Measurements from ENCODE around the gene AIDA.

AIDA gene

DNA sequence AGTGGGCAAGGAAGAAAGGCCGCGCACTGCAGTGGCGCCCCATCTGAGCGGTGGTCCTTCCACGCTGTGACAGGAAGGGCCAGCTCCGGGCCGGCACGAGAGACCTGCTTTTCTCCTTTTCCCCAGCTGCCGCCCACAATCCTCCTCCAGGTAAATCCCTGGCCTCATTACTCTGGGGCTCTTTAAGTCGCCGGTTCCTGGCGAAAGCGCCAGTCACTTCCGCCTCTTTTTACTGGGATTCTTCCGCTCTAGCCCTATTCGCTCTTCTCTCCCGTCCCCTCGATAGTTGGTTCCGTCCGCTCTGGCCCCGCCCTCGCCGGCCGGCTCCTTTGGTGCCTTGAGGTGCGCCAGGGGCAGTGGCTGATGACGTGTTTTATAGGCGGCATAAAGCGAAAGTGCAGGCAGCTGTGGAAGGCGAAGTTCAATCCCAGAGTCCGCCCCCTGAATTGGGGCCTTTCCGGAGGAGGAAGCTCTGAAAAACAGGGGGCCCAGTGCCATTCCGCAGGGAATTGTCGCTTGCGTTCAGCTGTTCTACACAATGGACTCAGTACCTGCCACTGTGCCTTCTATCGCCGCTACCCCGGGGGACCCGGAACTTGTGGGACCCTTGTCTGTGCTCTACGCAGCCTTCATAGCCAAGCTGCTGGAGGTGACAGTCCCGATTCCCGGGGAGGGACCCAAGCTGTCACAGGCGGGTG, 68.2 kb downstream of the AIDA start (continued):
- TF ChIP-seq, protein P1, sequence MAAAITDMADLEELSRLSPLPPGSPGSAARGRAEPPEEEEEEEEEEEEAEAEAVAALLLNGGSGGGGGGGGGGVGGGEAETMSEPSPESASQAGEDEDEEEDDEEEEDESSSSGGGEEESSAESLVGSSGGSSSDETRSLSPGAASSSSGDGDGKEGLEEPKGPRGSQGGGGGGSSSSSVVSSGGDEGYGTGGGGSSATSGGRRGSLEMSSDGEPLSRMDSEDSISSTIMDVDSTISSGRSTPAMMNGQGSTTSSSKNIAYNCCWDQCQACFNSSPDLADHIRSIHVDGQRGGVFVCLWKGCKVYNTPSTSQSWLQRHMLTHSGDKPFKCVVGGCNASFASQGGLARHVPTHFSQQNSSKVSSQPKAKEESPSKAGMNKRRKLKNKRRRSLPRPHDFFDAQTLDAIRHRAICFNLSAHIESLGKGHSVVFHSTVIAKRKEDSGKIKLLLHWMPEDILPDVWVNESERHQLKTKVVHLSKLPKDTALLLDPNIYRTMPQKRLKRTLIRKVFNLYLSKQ (tag by site-specific recombination; IDR thresholded peaks at IDR 0.05; ENCODE audit: borderline replicate concordance) = no peak
- TF ChIP-seq ZNF560 (tag by site-specific recombination; IDR thresholded peaks at IDR 0.05; ENCODE audit: borderline replicate concordance) = no peak
- peak; percentile 39; the same call in 1 of the 2 replicates for TF ChIP-seq KLF16 (tag by site-specific recombination; IDR thresholded peaks at IDR 0.05)
- TF ChIP-seq HOXC10 (CRISPR knock-in tag; IDR thresholded peaks at IDR 0.05) = no peak
- no peak for TF ChIP-seq ZNF654 (tag by site-specific recombination; IDR thresholded peaks at IDR 0.05; ENCODE audit: low read depth)
- TF ChIP-seq, protein P2, sequence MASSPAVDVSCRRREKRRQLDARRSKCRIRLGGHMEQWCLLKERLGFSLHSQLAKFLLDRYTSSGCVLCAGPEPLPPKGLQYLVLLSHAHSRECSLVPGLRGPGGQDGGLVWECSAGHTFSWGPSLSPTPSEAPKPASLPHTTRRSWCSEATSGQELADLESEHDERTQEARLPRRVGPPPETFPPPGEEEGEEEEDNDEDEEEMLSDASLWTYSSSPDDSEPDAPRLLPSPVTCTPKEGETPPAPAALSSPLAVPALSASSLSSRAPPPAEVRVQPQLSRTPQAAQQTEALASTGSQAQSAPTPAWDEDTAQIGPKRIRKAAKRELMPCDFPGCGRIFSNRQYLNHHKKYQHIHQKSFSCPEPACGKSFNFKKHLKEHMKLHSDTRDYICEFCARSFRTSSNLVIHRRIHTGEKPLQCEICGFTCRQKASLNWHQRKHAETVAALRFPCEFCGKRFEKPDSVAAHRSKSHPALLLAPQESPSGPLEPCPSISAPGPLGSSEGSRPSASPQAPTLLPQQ (tag by site-specific recombination; IDR thresholded peaks at IDR 0.05) = peak; percentile 37; the same call in 1 of the 2 replicates

DNA sequence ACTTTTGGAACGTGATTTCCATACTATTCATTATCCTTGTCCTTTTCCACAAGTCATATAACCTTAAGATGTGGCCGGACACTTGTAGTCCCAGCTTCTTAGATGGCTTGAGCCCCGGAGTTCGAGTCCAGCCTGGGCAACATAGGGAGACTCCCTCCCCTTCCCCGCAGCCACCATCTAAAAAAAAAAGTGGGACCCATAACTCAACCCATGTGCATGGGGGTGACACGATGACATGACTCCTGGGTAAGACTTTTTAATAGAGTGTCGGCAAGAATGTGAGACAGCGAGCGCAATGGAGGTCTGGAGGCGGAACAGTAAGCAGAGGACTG, 68.7 kb downstream of the AIDA start:
- peak overlapping the region; percentile 60 for H3K4me3 ChIP-seq (ENCODE audit: low read depth, low read length)
- POLR2A ChIA-PET = interaction anchor here (0.7 to 2.3 kb wide), 4 partner anchors 23 to 69 kb away, joined by 3 to 10 read pairs (median 4); partner anchors contain the start of genes AIDA and BROX
- peak overlapping the region; percentile 77 for H3K27ac ChIP-seq (ENCODE audit: extremely low read depth, low read depth, low read length)
- CTCF ChIA-PET = interaction anchor here (0.6 to 4.7 kb wide), 4 partner anchors 9 to 188 kb away, joined by 3 to 25 read pairs (median 10); no protein-coding TSS in a partner anchor
- H3K9me3 ChIP-seq (ENCODE audit: control insufficient read depth, insufficient read depth, low read depth, low read length) = no peaks in the 10 kb centered on the region
- H3K36me3 ChIP-seq (ENCODE audit: control insufficient read depth in 2 of 2, insufficient read depth in 1 of 2, low read length in 2 of 2) = peaks cover 13 to 17% of the 10 kb centered on the region in 2 experiments
- peaks cover 3% of the 10 kb centered on the region; the same call in 1 of the 2 replicates for H3K4me1 ChIP-seq (ENCODE audit: control insufficient read depth, insufficient read depth, low read length)
- TF ChIP-seq SP3 (tag by site-specific recombination; IDR thresholded peaks at IDR 0.05) (no peak), ZNF350 (tag by site-specific recombination; IDR thresholded peaks at IDR 0.05) (no peak), ZNF610 (tag by site-specific recombination; IDR thresholded peaks at IDR 0.05; ENCODE audit: borderline replicate concordance) (no peak), ZNF366 (tag by site-specific recombination; conservative IDR thresholded peaks at IDR 0.05) (no peak), ZNF302 (tag by site-specific recombination; IDR thresholded peaks at IDR 0.05; ENCODE audit: low read depth) (no peak), HOXC10 (CRISPR knock-in tag; IDR thresholded peaks at IDR 0.05) (no peak), GLI2 (tag by site-specific recombination; IDR thresholded peaks at IDR 0.05; ENCODE audit: borderline replicate concordance, low read depth) (no peak), ZNF664 (tag by site-specific recombination; IDR thresholded peaks at IDR 0.05) (no peak), OVOL3 (tag by site-specific recombination; IDR thresholded peaks at IDR 0.05) (no peak), ZNF521 (tag by site-specific recombination; IDR thresholded peaks at IDR 0.05) (no peak), ZNF830 (tag by site-specific recombination; IDR thresholded peaks at IDR 0.05; ENCODE audit: low read depth) (no peak), ZBTB8A (tag by site-specific recombination; IDR thresholded peaks at IDR 0.05) (no peak), ZNF311 (tag by site-specific recombination; IDR thresholded peaks at IDR 0.05; ENCODE audit: borderline replicate concordance) (no peak), ZNF324 (tag by site-specific recombination; IDR thresholded peaks at IDR 0.05) (no peak)
- TF ChIP-seq, protein P3, sequence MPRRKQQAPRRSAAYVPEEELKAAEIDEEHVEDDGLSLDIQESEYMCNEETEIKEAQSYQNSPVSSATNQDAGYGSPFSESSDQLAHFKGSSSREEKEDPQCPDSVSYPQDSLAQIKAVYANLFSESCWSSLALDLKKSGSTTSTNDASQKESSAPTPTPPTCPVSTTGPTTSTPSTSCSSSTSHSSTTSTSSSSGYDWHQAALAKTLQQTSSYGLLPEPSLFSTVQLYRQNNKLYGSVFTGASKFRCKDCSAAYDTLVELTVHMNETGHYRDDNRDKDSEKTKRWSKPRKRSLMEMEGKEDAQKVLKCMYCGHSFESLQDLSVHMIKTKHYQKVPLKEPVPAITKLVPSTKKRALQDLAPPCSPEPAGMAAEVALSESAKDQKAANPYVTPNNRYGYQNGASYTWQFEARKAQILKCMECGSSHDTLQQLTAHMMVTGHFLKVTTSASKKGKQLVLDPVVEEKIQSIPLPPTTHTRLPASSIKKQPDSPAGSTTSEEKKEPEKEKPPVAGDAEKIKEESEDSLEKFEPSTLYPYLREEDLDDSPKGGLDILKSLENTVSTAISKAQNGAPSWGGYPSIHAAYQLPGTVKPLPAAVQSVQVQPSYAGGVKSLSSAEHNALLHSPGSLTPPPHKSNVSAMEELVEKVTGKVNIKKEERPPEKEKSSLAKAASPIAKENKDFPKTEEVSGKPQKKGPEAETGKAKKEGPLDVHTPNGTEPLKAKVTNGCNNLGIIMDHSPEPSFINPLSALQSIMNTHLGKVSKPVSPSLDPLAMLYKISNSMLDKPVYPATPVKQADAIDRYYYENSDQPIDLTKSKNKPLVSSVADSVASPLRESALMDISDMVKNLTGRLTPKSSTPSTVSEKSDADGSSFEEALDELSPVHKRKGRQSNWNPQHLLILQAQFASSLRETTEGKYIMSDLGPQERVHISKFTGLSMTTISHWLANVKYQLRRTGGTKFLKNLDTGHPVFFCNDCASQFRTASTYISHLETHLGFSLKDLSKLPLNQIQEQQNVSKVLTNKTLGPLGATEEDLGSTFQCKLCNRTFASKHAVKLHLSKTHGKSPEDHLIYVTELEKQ (tag by site-specific recombination; IDR thresholded peaks at IDR 0.05; ENCODE audit: borderline replicate concordance) = no peak
- TF ChIP-seq, protein P4, sequence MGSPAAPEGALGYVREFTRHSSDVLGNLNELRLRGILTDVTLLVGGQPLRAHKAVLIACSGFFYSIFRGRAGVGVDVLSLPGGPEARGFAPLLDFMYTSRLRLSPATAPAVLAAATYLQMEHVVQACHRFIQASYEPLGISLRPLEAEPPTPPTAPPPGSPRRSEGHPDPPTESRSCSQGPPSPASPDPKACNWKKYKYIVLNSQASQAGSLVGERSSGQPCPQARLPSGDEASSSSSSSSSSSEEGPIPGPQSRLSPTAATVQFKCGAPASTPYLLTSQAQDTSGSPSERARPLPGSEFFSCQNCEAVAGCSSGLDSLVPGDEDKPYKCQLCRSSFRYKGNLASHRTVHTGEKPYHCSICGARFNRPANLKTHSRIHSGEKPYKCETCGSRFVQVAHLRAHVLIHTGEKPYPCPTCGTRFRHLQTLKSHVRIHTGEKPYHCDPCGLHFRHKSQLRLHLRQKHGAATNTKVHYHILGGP (tag by site-specific recombination; IDR thresholded peaks at IDR 0.05) = no peak
